Skin epidermis (tissue), 12 donors: ENCODE results near the gene EME1.

Source experiments
- H3K27ac ChIP-seq, 21 experiments: fragments of 200-600 bp; sonication (generic) in 11 of 21; one replicate each; pipeline ENCODE4 v1.5.0; 2020; ENCODE audit warnings: mild to moderate bottlenecking in 3 of 21, inconsistent platforms in 2 of 21, moderate library complexity in 2 of 21
- H3K4me3 ChIP-seq, 7 experiments: fragments of 200-600 bp; sonication (generic) in 2 of 7; one replicate each; pipeline ENCODE4 v1.5.0; 2020; ENCODE audit warnings: inconsistent platforms in 2 of 7, mild to moderate bottlenecking in 2 of 7, moderate library complexity in 1 of 7

EME1 gene

DNA sequence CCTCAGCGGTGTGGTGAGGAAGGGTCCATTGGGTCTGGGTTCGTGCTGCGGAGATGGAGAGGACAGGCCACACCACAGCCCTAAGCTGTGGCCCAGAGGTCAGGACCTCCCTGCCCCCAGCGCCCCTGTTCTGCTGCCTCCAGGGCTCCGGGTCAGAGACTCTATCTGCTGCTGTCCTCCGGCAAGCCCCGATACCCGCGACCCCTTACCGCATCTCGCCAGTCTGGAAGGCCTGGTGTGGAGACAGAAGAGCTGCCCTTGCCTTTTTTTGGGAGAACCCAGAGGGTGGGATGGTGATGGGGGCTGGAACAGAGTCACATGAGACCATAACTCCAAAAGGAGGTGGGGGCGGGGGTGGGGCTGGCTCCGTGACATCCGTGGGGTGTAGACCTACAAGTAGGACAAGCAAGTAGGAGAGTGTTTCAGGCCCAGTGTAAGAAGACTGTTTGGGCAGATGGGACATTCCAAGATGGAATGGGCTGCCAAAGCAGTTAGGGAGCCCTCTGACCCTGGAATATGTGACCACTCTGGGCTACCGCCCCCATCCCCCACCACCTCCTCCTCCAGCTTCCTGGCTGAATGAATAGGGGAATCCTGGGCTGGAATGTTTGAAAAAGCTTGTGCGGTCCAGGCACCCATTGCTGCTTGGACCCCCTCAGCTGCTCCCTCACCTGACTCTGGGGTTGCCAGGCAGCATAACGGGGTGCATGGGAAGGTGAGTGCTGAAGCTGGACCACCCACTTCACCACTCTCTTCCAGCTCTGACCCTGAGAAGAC lies 25.7 kb upstream of the EME1 start:
- H3K27ac ChIP-seq = peak overlapping the region in 16 of 21 experiments; percentile 67 to 89 (median 77)
- peak overlapping the region; percentile 78 to 87 (median 82) for H3K4me3 ChIP-seq

DNA sequence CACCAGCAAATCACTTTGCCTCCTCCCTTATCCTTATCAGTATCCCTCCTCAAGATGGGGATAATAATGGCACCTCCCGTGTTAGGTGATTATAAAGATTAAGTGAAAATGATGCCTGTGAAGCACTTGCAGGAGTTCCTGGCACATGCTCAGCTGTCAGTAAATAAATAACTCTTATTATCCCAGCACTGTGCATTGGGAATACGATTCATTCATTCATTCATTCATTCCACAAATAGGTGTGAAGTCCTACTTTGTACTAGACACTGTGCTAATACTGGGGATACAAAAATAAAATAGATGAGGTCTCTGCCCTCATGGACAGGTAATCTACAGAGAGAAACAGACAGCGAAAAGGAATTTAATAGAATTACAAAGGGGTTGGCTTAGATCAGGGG lies 25.1 kb upstream of the EME1 start:
- H3K27ac ChIP-seq = no peak overlapping the region
- H3K4me3 ChIP-seq = no peak overlapping the region

DNA sequence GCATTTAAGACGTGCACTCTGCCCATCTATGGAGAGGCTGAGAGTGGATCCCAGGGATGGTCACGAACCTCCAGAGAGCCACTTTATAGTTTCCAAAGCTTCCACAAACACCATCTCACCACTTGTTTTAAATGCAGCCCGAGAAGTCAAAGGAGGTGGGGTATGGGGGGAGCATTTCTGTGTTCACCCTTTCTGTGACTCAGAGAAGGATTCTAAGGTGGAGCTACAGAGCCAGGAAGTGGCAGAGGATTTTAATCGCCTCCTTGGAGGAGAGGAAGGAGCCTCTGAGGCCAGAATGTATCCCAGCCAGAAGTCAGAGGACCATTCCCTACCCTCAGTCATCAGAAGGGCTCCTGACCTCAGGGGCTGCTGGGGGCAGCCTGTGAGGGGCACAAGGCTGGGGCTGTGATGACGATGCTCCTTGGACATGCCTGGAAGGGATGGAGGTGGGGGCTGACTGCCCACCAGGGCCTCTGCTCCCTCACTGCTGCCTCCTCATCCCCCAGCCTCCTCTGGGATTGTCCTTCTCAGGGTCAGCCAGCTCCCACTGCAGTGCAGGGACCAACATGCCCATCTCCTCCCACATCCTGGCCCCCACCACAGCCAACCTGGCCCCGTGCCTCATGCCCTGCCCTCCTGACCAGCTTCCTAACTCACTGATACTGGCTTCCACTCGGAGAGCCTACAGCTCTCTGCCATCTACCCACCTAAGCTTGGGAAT lies 24.3 kb upstream of the EME1 start:
- Histone ChIP-seq H3K27ac (no peak overlapping the region), H3K4me3 (no peak overlapping the region)

DNA sequence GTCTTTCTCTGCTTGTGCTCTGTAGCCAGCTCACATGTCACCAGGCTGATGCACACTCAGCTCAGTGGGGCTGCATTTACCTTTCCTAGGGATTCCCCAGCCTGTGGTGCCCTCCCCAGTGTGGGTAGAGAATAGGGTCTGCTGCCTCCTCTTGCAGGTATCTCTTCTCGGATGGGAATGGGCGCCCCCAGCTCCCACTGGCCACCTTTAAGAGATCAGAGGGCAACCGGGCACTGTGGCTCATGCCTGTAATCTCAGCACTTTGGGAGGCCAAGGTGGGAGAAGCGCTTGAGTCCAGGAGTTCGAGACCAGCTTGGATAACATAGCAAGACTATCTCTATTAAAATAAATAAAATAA lies 23.8 kb upstream of the EME1 start:
- Histone ChIP-seq H3K27ac (no peak overlapping the region), H3K4me3 (no peak overlapping the region)

DNA sequence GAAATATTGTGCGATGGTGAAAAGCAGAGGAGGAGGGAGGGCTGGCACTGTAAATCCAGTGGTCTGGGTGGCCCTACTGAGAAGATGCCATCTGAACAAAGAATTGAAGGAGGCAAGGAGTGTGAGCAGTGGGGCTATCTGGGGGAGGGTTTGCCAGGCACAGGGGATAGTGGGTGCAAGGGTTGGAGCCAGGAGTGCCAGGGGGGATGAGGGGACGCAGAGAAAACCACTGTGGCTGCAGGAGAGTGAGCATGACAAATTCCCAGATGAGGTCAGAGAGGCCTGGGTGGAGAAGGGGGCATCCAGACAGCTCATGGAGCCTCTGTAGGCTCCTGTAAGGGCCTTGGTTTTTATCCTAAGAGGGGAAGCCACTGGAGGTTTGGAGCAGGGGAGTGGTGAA lies 22.3 kb upstream of the EME1 start:
- no peak overlapping the region for H3K4me3 ChIP-seq
- H3K27ac ChIP-seq = no peak overlapping the region

DNA sequence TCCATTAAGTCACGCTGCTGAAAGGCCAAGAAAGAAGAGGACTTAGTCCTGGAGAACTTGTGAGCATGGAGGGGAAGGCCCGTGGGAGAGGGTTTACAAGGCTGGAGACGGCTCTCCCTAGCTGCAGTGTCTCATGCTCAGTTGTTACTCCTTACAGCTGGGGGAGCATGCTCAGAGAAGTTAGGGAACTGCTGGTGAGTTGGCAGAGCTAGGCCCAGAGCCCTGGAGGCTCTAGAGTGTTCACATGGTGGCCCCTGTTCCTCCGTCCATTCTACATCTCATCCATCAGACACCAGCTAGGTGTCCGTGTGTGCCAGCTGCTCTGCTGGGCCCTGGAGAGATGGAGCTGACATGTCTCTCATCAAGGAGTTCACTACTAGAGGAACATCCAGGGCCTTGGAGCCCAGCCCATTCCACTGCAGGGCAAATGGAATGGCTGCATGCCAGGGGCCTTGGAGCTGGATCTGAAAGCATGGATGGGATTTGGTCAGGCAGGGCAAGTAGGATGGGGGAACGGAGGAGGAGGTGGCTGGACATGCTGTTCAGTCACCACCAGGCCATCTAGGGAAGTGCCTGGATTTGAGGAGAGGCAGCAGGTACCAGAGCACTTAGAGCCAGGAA lies 20.8 kb upstream of the EME1 start:
- Histone ChIP-seq H3K4me3 (no peak overlapping the region), H3K27ac (no peak overlapping the region)

DNA sequence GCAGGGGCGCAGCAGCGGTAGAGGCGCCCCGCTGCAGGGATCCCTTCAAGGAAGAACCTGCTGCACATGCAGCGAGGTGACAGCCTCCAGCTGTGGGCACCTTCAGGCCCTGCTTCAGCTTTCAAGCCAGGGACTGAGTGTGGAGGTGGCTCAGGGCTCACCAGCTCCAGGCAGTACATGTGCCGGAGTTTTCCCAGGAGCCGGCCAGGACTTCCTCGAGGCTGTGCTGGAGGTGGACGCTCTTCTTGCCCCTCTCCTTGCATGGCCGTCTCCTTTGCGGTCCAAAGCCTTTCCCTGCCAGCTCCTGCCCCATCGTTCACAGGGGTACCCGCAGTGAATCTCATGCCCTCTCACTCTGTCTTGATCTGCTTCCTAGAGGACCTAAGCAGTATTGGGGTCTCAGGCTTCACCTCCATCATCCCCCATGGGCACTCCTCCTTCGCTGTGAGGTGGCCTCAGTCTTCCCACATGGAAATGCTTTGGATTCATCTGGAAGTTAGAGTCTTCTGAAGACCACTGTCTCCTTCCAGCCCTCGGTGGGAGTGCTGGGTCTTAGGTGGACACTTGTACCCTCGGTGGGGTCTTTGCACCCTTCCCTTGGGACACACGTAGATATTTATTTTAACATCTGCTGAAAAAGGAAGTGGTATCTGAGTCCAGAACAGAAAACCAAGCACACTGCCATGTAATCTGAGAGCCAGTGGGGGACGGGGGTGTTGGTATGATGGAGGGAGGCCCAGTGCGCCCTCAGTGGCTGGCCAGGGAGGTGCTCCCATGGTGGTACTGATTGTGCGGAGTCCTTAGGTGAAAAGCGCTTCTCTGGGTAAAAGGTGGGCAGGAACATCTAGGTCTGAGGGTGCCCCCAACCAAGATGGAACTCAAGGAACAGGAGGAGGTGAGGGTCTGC lies 20.1 kb upstream of the EME1 start:
- H3K27ac ChIP-seq = no peak overlapping the region
- H3K4me3 ChIP-seq = no peak overlapping the region

DNA sequence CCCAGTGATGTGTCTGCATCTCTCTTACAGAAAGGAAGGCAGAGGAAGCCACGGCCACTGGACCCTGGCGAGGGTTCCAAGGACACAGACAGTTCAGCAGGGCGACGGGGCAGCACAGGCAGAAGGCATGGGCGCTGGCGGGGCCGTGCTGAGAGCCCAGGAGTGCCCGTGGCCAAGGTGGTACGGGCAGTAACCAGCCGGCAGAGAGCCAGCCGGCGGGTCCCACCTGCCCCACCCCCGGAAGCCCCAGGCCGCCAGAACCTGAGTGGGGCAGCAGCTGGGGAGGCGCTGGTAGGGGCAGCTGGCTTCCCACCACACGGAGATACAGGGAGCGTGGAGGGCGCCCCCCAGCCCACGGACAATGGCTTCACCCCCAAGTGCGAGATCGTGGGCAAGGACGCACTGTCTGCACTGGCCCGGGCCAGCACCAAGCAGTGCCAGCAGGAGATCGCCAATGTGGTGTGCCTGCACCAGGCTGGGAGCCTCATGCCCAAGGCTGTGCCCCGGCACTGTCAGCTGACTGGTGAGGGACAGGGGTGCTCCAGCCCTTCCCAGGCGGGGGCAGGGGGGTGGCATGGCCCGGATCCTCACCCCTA lies 19.3 kb upstream of the EME1 start:
- no peak overlapping the region for H3K27ac ChIP-seq
- H3K4me3 ChIP-seq = no peak overlapping the region

DNA sequence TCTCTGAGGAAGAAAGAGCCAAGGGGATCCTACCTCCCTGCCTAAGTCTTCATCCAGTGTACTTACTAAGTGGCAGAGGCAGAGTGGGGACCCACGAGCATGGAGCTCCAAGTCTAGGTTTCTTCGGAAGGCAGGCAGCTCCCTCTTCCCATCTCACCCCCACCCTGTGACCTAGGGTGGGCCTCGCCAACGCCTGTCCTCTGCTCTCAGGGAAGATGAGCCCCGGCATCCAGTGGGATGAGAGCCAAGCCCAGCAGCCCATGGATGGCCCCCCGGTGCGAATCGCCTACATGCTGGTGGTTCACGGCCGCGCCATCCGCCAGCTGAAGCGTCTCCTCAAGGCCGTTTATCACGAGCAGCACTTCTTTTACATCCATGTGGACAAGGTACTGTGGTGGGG lies 18.8 kb upstream of the EME1 start:
- Histone ChIP-seq H3K4me3 (no peak overlapping the region), H3K27ac (no peak overlapping the region)

DNA sequence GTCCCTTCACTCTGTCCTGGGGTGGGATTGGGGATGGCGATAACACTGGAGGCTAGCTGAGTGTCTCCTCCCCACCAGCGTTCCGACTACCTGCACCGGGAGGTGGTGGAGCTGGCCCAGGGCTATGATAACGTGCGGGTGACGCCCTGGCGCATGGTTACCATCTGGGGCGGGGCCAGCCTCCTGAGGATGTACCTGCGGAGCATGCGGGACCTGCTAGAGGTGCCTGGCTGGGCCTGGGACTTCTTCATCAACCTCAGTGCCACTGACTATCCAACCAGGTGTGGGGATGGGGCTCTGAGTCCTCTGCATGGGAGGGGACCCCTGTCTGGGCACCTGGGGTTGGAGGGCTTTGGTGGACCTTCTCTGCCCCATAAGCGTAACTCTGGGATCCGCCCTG lies 18.3 kb upstream of the EME1 start:
- Histone ChIP-seq H3K4me3 (no peak overlapping the region), H3K27ac (no peak overlapping the region)

DNA sequence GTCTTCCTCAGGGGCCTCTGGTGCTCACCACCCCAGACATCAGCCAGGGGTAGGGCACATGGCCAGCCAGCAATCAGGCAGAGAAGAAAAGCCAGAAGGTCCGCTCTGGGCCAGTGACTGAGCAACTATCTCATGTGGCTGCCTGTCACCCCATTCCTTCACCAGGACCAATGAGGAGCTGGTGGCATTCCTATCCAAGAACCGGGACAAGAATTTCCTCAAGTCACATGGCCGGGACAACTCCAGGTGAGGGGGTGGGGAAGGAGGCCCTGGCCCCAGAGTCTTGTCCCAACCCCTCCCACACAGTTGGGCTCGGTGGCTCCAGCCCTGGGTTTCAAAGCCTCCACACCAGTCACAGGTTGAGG lies 17.7 kb upstream of the EME1 start:
- no peak overlapping the region for H3K4me3 ChIP-seq
- no peak overlapping the region for H3K27ac ChIP-seq

DNA sequence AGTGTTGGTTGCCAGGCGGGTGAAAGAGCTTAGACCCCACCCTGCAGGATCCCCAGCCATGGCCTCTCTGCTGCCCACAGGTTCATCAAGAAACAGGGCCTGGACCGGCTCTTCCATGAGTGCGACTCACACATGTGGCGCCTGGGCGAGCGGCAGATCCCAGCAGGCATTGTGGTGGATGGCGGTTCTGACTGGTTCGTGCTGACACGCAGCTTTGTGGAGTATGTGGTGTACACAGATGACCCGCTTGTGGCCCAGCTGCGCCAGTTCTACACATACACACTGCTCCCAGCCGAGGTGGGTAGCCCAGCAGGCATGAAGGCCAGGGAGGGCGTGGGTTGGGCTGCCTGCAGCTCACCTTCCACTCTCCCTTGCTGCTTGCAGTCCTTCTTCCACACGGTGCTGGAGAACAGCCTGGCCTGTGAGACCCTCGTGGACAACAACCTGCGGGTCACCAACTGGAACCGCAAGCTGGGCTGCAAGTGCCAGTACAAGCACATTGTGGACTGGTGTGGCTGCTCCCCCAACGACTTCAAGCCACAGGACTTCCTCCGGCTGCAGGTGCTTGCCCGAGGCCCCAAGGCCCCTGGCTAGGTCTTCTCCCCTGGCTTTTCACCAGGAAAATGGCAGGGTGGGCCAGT lies 17.2 kb upstream of the EME1 start:
- Histone ChIP-seq H3K4me3 (no peak overlapping the region), H3K27ac (no peak overlapping the region)

DNA sequence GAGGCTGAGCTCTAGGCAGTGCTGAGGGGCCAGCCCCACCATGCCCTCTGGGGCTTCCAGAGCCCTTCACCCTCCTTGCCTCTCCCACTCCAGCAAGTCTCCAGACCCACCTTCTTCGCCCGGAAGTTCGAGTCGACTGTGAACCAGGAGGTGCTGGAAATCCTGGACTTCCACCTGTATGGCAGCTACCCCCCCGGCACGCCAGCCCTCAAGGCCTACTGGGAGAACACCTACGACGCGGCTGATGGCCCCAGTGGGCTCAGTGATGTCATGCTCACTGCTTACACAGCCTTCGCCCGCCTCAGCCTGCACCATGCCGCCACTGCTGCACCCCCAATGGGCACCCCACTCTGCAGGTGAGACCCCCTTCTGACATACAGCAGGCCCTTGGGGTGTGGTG lies 16.6 kb upstream of the EME1 start:
- no peak overlapping the region for H3K4me3 ChIP-seq
- H3K27ac ChIP-seq = no peak overlapping the region

DNA sequence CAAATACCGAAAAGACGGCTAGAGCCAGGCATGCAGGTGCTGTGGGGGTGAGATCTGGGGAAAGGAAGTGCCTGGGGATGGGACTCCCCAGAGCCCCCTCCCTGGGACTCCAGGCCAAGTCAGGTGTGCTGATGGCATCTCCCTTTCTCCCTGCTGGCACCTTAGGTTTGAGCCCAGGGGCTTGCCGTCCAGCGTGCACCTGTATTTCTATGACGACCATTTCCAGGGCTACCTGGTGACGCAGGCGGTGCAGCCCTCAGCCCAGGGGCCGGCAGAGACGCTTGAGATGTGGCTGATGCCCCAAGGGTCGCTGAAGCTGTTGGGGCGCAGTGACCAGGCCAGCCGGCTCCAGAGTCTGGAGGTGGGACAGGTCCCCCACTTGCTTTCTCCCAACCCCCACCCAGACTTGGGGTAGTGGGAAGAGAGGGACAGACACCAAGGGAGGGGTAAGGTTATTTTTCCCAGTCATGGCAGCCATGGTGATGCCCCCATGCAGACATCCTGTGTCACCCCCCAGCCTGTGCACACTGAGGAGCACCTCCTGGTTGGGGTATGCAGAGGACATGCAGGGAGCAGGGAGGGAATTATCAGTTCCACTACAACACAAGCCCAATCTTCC lies 16.0 kb upstream of the EME1 start:
- H3K4me3 ChIP-seq = no peak overlapping the region
- no peak overlapping the region for H3K27ac ChIP-seq

DNA sequence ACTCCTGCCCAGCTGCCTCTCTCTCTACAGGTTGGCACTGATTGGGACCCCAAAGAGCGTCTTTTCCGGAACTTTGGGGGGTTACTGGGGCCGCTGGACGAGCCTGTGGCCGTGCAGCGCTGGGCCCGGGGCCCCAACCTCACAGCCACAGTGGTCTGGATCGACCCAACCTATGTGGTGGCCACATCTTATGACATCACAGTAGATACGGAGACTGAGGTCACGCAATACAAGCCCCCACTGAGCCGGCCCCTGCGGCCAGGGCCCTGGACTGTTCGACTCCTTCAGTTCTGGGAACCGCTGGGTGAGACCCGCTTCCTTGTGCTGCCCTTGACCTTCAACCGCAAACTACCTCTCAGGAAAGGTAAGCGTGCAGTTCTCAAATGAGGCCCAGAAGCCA lies 14.9 kb upstream of the EME1 start:
- no peak overlapping the region for H3K27ac ChIP-seq
- H3K4me3 ChIP-seq = no peak overlapping the region

DNA sequence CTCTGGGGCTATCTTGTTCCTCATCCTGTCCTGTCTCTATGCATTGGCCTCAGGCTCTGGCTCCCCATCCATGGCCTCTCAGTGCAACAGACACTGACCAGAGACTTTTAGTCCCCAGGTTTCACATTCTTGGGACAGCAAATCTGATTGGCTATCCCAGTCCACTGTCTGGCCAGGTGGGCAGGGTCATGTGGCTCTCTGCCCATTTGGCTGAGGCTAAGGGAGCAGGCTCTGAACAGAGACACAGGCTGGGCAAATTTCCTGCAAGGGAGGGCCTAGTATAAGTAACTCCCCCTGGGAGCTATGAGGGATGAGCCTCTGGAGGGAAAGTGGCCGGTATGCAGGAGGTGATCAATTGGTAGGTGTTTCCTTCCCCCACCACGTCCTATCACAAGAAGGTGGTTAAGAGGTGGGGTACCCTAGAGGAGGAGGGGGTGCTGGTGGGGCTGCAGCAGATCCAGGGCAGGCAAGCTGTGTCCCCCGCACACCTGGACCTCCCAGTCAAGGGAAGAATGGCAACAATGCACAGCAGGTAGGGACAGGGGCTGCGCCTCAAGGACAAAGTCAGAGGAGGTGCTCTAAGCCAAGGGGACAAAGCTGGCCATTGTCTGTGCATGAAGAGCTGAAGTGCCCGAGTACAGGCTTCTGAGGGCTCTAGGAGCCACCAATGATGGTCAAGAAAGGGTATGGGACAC lies 13.9 kb upstream of the EME1 start:
- H3K4me3 ChIP-seq = no peak overlapping the region
- no peak overlapping the region for H3K27ac ChIP-seq

DNA sequence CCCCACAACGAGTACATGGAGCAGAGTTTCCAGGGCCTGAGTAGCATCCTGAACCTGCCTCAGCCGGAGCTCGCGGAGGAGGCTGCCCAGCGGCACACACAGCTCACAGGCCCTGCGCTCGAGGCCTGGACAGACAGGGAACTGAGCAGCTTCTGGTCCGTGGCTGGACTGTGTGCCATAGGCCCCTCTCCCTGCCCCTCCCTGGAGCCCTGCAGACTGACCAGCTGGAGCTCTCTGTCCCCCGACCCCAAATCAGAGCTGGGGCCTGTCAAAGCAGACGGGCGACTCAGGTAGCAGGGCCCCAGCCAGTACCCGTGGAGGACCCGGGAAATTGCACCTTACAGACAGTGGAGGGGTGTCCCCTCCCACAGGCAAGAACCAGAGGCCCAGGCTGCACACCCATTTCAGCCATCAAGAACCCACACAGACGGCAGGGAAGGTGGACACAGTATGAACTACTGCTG lies 13.0 kb upstream of the EME1 start:
- H3K27ac ChIP-seq = no peak overlapping the region

DNA sequence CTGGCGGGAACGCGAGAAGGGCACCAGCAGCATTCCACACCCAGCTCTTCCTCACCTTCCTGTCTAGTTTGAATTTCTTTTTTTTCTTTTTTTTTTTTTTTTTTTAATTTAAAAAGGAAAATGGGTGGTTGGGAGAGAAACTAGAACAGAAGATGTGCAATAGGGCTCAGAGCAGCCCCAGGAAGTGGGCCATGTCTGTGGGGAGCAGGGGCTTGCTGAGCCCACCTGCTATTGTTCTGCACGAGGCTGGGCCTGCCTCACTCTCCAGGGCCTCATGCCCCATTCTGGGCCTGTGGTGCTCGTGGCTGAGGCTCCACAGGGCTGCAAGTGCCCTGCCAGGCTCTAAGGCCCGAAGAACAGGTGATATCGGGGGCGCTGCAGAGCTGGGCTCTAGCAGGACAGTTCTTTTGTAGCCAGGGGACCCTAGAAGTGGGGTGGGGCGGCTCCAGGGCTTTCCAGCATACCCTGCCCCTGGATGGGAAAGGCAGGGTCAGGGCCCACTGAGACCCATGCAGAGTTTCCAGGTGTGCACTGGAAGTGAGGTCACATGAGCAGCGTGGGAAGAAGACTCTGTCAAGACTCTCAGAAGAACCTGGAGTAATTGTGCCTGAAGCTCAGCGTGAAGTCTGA lies 12.4 kb upstream of the EME1 start:
- Histone ChIP-seq H3K27ac (no peak overlapping the region), H3K4me3 (no peak overlapping the region)

More for the DNA sequence above, 13.0 kb upstream of the EME1 start:
- H3K4me3 ChIP-seq = no peak overlapping the region
